GM21526 (cell line): Measurements from ENCODE around the gene KSR2.
"Not testable (repeated sequence)": the region's sequence is repeated elsewhere in the genome, so short reads cannot be mapped to it uniquely, and the experiment has no call there.

Experiments
- ATAC-seq: cut with Tn5 transposase; IDR thresholded peaks from one replicate; pipeline ENCODE4 v1.9.1; 2021; ENCODE audit warnings: moderate library complexity; ENCODE audit not compliant: unreplicated experiment, low FRiP score

The KSR2 gene

GRCh38 chr12:117774941-117775775 lies 193.6 kb downstream of the KSR2 start:
- ATAC-seq: no peak

- ATAC-seq: no peak
Measured at GRCh38 chr12:117768860-117769259, 199.9 kb downstream of the KSR2 start.

GRCh38 chr12:117766008-117766407 lies 202.8 kb downstream of the KSR2 start:
- no peak for ATAC-seq

DNA sequence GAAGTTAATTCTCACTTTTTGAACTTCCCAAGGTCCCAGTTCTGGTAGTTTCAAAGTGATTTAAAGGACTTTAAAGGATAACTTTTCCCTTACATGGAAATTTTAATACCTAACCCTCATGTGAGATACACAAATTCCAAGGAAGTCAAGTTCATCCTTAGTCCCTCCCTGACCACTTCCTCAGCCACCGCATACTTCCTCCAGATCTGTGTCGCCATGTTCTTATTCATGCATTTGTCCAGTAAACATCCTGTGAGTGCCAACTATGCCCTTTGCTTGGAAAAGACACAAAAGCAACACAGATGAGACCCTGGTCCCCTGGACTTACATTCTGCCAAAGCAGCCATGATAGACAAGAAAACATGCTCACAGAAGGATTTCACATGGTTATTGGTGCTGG lies 206.6 kb downstream of the KSR2 start:
- ATAC-seq: no peak

- ATAC-seq: no peak
Measured at GRCh38 chr12:117761528-117762100, 207.2 kb downstream of the KSR2 start.

- no peak for ATAC-seq
Measured at GRCh38 chr12:117760990-117761389, 207.8 kb downstream of the KSR2 start.

- ATAC-seq: no peak
Measured at GRCh38 chr12:117750657-117751056, 218.1 kb downstream of the KSR2 start.

- ATAC-seq: no peak
Measured at GRCh38 chr12:117749431-117749830, 219.4 kb downstream of the KSR2 start.

DNA sequence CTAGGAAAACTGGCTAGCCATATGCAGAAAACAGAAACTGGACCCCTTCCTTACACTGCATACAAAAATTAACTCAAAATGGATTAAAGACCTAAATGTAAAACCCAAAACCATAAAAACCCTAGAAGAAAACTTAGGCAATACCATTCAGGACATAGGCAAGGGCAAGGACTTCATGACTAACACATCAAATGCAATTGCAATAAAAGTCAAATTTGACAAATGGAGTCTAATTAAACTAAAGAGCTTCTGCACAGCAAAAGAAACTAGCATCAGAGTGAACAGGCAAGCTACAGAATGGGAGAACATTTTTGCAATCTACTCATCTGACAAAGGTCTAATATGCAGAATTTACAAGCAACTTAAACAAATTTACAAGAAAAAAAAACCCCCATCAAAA lies 222.4 kb downstream of the KSR2 start:
- ATAC-seq: not testable (repeated sequence)

- no peak for ATAC-seq
Measured at GRCh38 chr12:117744418-117744817, 224.4 kb downstream of the KSR2 start.

- no peak for ATAC-seq
Measured at GRCh38 chr12:117743761-117744160, 225.0 kb downstream of the KSR2 start.

DNA sequence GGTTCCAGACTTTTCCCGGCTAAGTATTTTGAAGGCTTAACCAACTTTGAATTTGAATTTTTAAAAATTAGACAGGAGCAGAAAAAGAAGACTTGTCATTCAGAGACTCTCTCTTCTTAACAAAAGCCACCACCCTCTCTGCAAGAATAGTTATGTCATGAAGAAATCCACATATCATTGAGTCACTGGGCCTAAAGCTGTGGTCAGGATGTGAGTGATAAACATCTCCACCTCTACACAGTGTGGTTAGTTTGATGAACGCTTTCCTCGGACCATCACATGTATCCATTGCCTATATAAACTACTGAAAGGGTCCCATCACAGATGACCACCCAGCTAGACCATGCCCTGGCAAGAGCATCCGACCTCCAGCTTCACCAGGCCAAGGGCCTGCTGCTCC lies 226.1 kb downstream of the KSR2 start:
- no peak for ATAC-seq

- ATAC-seq: no peak
Measured at GRCh38 chr12:117738233-117738632, 230.6 kb downstream of the KSR2 start.

DNA sequence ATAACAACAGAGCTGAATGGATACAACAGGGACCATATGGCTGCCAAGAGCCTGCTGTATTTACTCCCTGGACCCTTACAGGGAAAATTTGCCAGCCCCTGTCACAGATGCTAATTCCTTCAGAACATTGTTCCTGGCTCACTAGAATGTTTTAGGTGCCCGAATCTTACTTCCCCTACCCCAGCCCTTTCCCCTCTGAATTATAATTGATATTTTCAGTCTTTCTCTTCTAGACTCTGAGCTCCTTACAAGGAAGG lies 235.3 kb downstream of the KSR2 start:
- ATAC-seq: no peak

DNA sequence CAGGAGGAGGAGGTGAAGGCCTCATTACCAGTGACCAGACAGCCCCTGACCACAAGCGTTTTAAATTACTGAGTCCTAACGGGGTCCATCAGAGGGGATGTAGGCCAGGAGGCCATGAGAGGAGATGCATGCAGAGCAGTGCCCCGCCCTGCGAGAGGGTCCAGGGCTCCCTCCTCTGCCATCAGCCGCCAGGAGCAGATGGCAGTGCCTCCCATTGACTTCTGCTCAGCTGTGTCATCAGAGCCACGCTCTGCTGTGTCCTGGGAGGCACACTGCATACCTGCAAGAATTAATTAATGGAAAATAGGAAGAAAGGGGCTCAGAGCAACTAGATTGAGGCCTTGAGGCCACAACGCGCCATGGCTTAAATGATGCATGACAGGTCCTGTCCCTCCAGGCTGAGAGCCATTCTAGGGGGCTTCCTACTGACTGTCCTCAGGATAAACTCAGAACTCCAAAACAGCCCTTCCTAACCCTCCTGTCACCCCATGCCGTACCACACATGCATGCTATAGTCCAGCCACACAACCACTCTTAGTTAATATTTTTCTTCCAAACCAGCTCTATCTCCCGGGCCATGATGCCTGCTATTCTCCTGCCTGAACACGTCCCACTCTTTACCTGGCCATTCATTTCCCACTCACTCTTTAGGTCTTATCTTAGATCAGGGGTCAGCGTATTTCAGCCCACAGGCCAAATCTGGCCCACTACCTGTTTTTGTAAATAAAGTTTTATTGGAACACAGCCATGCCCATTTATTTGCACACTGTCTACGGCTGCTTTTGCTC lies 235.8 kb downstream of the KSR2 start:
- no peak for ATAC-seq

DNA sequence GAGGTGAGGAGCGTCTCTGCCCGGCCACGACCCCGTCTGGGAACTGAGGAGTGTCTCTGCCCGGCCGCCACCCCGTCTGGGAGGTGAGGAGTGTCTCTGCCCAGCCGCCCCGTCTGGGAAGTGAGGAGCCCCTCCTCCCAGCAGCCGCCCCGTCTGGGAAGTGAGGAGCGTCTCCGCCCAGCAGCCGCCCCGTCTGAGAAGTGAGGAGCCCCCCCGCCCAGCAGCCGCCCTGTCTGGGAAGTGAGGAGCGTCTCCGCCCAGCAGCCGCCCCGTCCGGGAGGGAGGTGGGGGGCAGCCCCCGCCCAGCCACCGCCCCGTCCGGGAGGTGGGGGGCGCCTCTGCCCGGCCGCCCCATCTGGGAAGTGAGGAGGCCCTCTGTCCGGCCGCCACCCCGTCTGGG lies 237.7 kb downstream of the KSR2 start:
- not testable (repeated sequence) for ATAC-seq

- no peak for ATAC-seq
Measured at GRCh38 chr12:117727301-117727700, 241.5 kb downstream of the KSR2 start.

- ATAC-seq: no peak
Measured at GRCh38 chr12:117724543-117724942, 244.2 kb downstream of the KSR2 start.

GRCh38 chr12:117718559-117718958 lies 250.2 kb downstream of the KSR2 start:
- ATAC-seq: no peak

GRCh38 chr12:117718141-117718540 lies 250.6 kb downstream of the KSR2 start:
- ATAC-seq: no peak

DNA sequence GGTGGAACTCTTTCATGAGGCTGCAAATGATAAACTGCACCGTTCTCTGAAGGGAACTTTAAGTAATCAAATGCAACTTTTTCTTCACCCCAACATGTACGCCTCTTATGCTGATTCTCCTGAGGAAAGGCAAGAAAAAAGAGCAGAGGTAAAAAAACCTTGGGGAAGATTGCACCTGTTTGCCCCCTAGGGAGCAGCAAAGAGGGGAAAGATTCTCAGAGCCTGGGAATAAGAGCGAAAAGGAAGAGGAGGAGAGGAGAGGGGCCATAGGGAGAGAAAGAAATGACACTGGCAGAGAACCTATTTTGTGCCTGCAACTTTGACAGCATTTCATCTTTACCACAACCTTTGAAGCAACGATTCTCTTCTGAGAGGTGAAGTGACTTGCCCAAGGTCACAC lies 254.6 kb downstream of the KSR2 start:
- no peak for ATAC-seq

DNA sequence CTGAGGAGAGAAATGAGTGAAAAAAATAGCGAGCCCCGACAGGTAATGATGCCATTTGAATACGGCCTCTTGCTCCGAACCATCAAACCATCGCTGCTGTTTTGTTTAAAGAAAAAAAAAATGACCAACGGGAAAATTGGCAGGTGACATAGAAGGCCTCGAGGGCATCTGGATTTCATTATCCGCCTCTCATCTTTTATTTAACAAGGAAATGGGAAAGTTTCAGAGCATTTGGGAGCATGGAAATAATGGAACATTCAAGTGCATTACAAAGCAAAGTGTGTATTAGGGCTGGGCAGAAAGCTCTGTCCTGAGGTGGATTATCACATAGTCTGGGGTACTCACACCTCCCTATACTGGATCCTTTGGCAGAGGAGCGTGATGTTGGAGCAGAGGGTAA lies 258.7 kb downstream of the KSR2 start:
- ATAC-seq: no peak
